Esophagus squamous epithelium (tissue), 5 donors: Measurements from ENCODE around the gene UIMC1. TPM values are rescaled to one million over a fixed set of nuclear protein-coding genes. Genes with fewer than 3 reads are reported as not detected.

Experiments
- DNase-seq: peaks from one replicate; lab custom pipeline; 2025; lab: John Stamatoyannopoulos, UW
- H3K27ac ChIP-seq, 4 donors: fragments of 200-600 bp; sonication (generic); one replicate each; pipeline ENCODE4 v1.5.1; 2016 to 2019; ENCODE audit warnings: mild to moderate bottlenecking in 1 of 4
- H3K27me3 ChIP-seq, 4 donors: fragments of 200-600 bp; sonication (generic); 1 replicate in 3 of 4; 2 replicates in 1 of 4; pipeline versions ENCODE4 v1.5.1 to v1.6.0; 2017 to 2021; ENCODE audit warnings: antibody characterized with exemption in 1 of 4
- H3K36me3 ChIP-seq, 3 donors: fragments of 200-600 bp; sonication (generic); one replicate each; pipeline ENCODE4 v1.5.1; 2016 to 2019
- H3K4me1 ChIP-seq, 3 donors: fragments of 200-600 bp; sonication (generic); one replicate each; pipeline ENCODE4 v1.5.1; 2017 to 2019
- H3K4me3 ChIP-seq, 4 donors: fragments of 200-600 bp; sonication (generic); 1 replicate in 3 of 4; 2 replicates in 1 of 4; pipeline ENCODE4 v1.5.1; 2016 to 2019; ENCODE audit warnings: mild to moderate bottlenecking in 2 of 4, moderate library complexity in 1 of 4
- H3K9me3 ChIP-seq, 3 donors: fragments of 200-600 bp; sonication (generic); one replicate each; pipeline ENCODE4 v1.5.1; 2016 to 2019
- CTCF ChIP-seq, 6 experiments: fragments of 450-650 bp in 4 of 6; fragments of 200-600 bp in 2 of 6; sonication (generic) in 2 of 6; IDR thresholded peaks; one replicate each; pipeline ENCODE4 v1.5.1; 2016 to 2019; ENCODE audit warnings: antibody characterized with exemption in 6 of 6, mild to moderate bottlenecking in 4 of 6, moderate library complexity in 4 of 6
- POLR2A ChIP-seq, 4 donors: fragments of 450-650 bp; IDR thresholded peaks; one replicate each; pipeline ENCODE4 v1.6.1; 2017; ENCODE audit warnings: antibody characterized with exemption in 4 of 4, mild to moderate bottlenecking in 4 of 4, moderate library complexity in 3 of 4
- WGBS, 2 donors: methylation state at CpG; one replicate each; pipeline ENCODE4 v1.1.5; 2018; 5-methylcytosine and 5-hydroxymethylcytosine counted together
- intact Hi-C: fragments of 100-400 bp; cut with DNase I; formaldehyde crosslinking; loops from one replicate; pipeline ENCODE4 v1.15.0; 2022
- total RNA-seq, 4 donors: library from RNA; depleted of rRNA; stranded (reverse); fragments of >200 nt; gene quantifications; one replicate each; pipeline ENCODE4 v1.1.0, GENCODE V29; 2016
- donor health status: DM: yes; HTN: yes; CAD: no.

UIMC1 gene
- total RNA-seq, 4 donors from 2014 or later: 10.3 to 38.1 (median 15.6) TPM

GRCh38 chr5:176959051-176959450, 47.5 kb downstream of the UIMC1 start:
- no peak for DNase-seq
- no peak for TF ChIP-seq POLR2A (IDR thresholded peaks at IDR 0.05)
- TF ChIP-seq CTCF (IDR thresholded peaks at IDR 0.05): peak in 5 of 6 experiments; percentile 32 to 63 (median 45)
- Histone ChIP-seq H3K4me3 (no peak overlapping the region), H3K9me3 (no peaks in the 10 kb centered on the region), H3K4me1 (peaks cover 0 to 25% (median 0%) of the 10 kb centered on the region in 3 donors), H3K36me3 (peaks cover 0 to 40% (median 8%) of the 10 kb centered on the region in 3 donors), H3K27ac (no peak overlapping the region), H3K27me3 (no peaks in the 10 kb centered on the region)
- intact Hi-C loops: loop anchor here (10.0 kb wide), 1 partner anchor 294 kb away; no protein-coding TSS in a partner anchor
- 83 to 90% methylated on average over 3 of the region's 3 CpGs for WGBS, 2 donors

GRCh38 chr5:176956756-176957155, 49.8 kb downstream of the UIMC1 start:
- Histone ChIP-seq H3K36me3 (peaks cover 0 to 63% (median 8%) of the 10 kb centered on the region in 3 donors), H3K27ac (no peak overlapping the region)
- intact Hi-C loops: loop anchor here (10.0 kb wide), 1 partner anchor 292 kb away; no protein-coding TSS in a partner anchor

GRCh38 chr5:176955895-176956294, 50.7 kb downstream of the UIMC1 start:
- Histone ChIP-seq H3K27me3 (no peaks in the 10 kb centered on the region), H3K4me1 (peaks cover 0 to 27% (median 0%) of the 10 kb centered on the region in 3 donors), H3K27ac (no peak overlapping the region), H3K4me3 (no peak overlapping the region), H3K9me3 (no peaks in the 10 kb centered on the region), H3K36me3 (peaks cover 0 to 72% (median 8%) of the 10 kb centered on the region in 3 donors)
- intact Hi-C loops: loop anchor here (10.0 kb wide), 1 partner anchor 291 kb away; no protein-coding TSS in a partner anchor
- TF ChIP-seq POLR2A (IDR thresholded peaks at IDR 0.05) (no peak), CTCF (IDR thresholded peaks at IDR 0.05) (no peak)
- no peak for DNase-seq

More at GRCh38 chr5:176956756-176957155, 49.8 kb downstream of the UIMC1 start:
- Histone ChIP-seq H3K4me1 (peaks cover 0 to 27% (median 0%) of the 10 kb centered on the region in 3 donors), H3K9me3 (no peaks in the 10 kb centered on the region), H3K27me3 (no peaks in the 10 kb centered on the region), H3K4me3 (no peak overlapping the region)
- WGBS, 2 donors: 89 to 91% methylated on average over 1 of the region's 1 CpG
- DNase-seq: no peak
- TF ChIP-seq POLR2A (IDR thresholded peaks at IDR 0.05) (no peak), CTCF (IDR thresholded peaks at IDR 0.05) (no peak)

- Histone ChIP-seq H3K27ac (no peak overlapping the region), H3K36me3 (peaks cover 0 to 90% (median 13%) of the 10 kb centered on the region in 3 donors), H3K27me3 (no peaks in the 10 kb centered on the region), H3K4me1 (peaks cover 0 to 27% (median 0%) of the 10 kb centered on the region in 3 donors), H3K4me3 (no peak overlapping the region), H3K9me3 (no peaks in the 10 kb centered on the region)
- DNase-seq: no peak
- intact Hi-C loops: loop anchor here (10.0 kb wide), 1 partner anchor 289 kb away; no protein-coding TSS in a partner anchor
- WGBS, 2 donors: 39 to 48% methylated on average over 2 of the region's 2 CpGs
- TF ChIP-seq CTCF (IDR thresholded peaks at IDR 0.05) (no peak), POLR2A (IDR thresholded peaks at IDR 0.05) (no peak)
Observed at GRCh38 chr5:176954050-176954449, 52.5 kb downstream of the UIMC1 start.

- H3K4me1 ChIP-seq: peaks cover 0 to 27% (median 0%) of the 10 kb centered on the region in 3 donors
- H3K27ac ChIP-seq: no peak overlapping the region
- no peaks in the 10 kb centered on the region for H3K27me3 ChIP-seq
- TF ChIP-seq POLR2A (IDR thresholded peaks at IDR 0.05) (no peak), CTCF (IDR thresholded peaks at IDR 0.05) (no peak)
- H3K9me3 ChIP-seq: no peaks in the 10 kb centered on the region
- no peak overlapping the region for H3K4me3 ChIP-seq
- 83 to 89% methylated on average over 7 of the region's 7 CpGs for WGBS, 2 donors
- intact Hi-C loops: loop anchor here (10.0 kb wide), 1 partner anchor 288 kb away; no protein-coding TSS in a partner anchor
- DNase-seq: no peak
- H3K36me3 ChIP-seq: peaks cover 0 to 96% (median 9%) of the 10 kb centered on the region in 3 donors
Observed at GRCh38 chr5:176952531-176953193, 53.9 kb downstream of the UIMC1 start.
